Measurements from ENCODE around the gene ATP9B.

Gene ATP9B

GRCh38 chr18:79379931-79380815, 311.0 kb downstream of the ATP9B start:
- no peak for TF ChIP-seq CTCF (IDR thresholded peaks at IDR 0.05; ENCODE audit: insufficient read depth, missing control alignments)
- DNase-seq (ENCODE audit: insufficient read length, low spot score): peak; percentile 41
- FAIRE-seq: no peak

GRCh38 chr18:79380816-79381806, 311.9 kb downstream of the ATP9B start:
- peak; percentile 85 for TF ChIP-seq CTCF (IDR thresholded peaks at IDR 0.05; ENCODE audit: insufficient read depth, missing control alignments)
- peak; percentile 99 for DNase-seq (ENCODE audit: insufficient read length, low spot score)
- no peak for FAIRE-seq

GRCh38 chr18:79381811-79382311, 312.7 kb downstream of the ATP9B start:
- no peak for TF ChIP-seq CTCF (IDR thresholded peaks at IDR 0.05; ENCODE audit: insufficient read depth, missing control alignments)
- DNase-seq (ENCODE audit: insufficient read length, low spot score): no peak
- FAIRE-seq: no peak

GRCh38 chr18:79382681-79383387, 313.6 kb downstream of the ATP9B start:
- no peak for DNase-seq (ENCODE audit: insufficient read length, low spot score)

DNA sequence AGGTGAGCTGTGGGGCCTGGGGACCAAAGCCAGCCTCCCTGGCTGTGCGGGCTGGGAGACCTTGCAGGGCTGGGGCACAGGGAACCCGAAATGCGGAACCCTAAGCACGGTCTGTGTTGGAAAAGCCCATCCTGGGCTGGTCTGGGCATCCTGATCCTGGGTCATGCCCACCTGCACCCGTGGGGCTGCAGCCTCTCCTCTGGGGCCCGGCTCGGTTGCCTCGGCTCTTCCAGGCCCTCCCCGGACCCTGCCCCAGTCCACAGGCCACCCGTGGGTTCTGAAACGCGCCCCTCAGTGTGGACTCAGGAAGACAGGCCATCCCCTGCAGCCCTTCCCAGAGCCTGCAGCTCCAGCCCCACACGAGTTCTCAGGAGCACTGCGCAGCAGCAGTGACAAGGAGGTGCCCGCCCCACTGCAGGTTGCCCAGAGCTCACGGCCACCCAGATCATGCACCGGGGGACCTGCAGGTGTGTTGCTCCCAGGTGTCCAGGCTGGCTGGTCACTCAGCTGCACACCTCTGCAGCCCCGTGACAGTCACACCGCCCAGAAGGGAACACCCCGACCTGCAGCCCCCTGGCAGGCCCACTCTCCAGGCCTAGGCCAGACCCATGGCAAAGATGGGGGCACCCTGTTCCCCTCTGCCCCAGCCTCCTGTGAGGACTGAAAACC, 314.3 kb downstream of the ATP9B start:
- FAIRE-seq: no peak
- no peak for TF ChIP-seq CTCF (IDR thresholded peaks at IDR 0.05; ENCODE audit: insufficient read depth, missing control alignments)
- DNase-seq (ENCODE audit: insufficient read length, low spot score): peak; percentile 45

More at GRCh38 chr18:79382681-79383387, 313.6 kb downstream of the ATP9B start:
- no peak for FAIRE-seq
- no peak for TF ChIP-seq CTCF (IDR thresholded peaks at IDR 0.05; ENCODE audit: insufficient read depth, missing control alignments)

GRCh38 chr18:79384151-79384807, 315.1 kb downstream of the ATP9B start:
- DNase-seq (ENCODE audit: insufficient read length, low spot score) (peak; percentile 49), FAIRE-seq (no peak)

More at GRCh38 chr18:79384151-79384807, 315.1 kb downstream of the ATP9B start:
- TF ChIP-seq CTCF (IDR thresholded peaks at IDR 0.05; ENCODE audit: insufficient read depth, missing control alignments): no peak

All from D721Med (cell line).